Umbilical cord (tissue), 2 donors: ENCODE data around the gene RAB3IL1. TPM values are rescaled to one million over a fixed set of nuclear protein-coding genes. Genes with fewer than 3 reads are reported as not detected.
"Not testable (repeated sequence)": the region's sequence is repeated elsewhere in the genome, so short reads cannot be mapped to it uniquely, and the experiment has no call there.

ENCODE experiments used
- DNase-seq: peaks from one replicate; pipeline ENCODE4 v3.0.0-alpha.2; 2015; ENCODE audit warnings: low spot score
- total RNA-seq: library from RNA; depleted of rRNA; stranded (reverse); fragments of >200 nt; gene quantifications from one replicate; pipeline ENCODE4 v1.2.3, GENCODE V29; 2014; ENCODE audit warnings: low replicate concordance; ENCODE audit not compliant: insufficient read depth

RAB3IL1 gene
- 10.1 TPM for total RNA-seq

GRCh38 chr11:61917334-61918109 is at the start of gene RAB3IL1:
TSS of gene RAB3IL1 (minus strand) at chr11:61917566. CDS start at chr11:61917367, 199 bp downstream.
- peak; percentile 71 for DNase-seq

GRCh38 chr11:61966734-61967115 is 49.4 kb upstream of the RAB3IL1 start:
- peak; percentile 55 for DNase-seq

GRCh38 chr11:61964666-61965271 is 47.4 kb upstream of the RAB3IL1 start:
- DNase-seq, result not testable (repeated sequence)

GRCh38 chr11:61964058-61964665 is 46.8 kb upstream of the RAB3IL1 start:
- DNase-seq, result no peak

- DNase-seq, result peak; percentile 43
These were observed 46.1 kb upstream of the RAB3IL1 start for GRCh38 chr11:61963282-61964057.

GRCh38 chr11:61963016-61963281 is 45.6 kb upstream of the RAB3IL1 start:
- DNase-seq, result no peak

GRCh38 chr11:61962213-61963015 is 45.0 kb upstream of the RAB3IL1 start:
- no peak for DNase-seq

GRCh38 chr11:61961570-61962212 is 44.3 kb upstream of the RAB3IL1 start:
- DNase-seq, result no peak

- DNase-seq, result no peak
These were observed 43.2 kb upstream of the RAB3IL1 start for GRCh38 chr11:61960532-61960931.

GRCh38 chr11:61959678-61960077 is 42.3 kb upstream of the RAB3IL1 start:
- DNase-seq, result no peak

- DNase-seq, result no peak
These were observed 41.7 kb upstream of the RAB3IL1 start for GRCh38 chr11:61959114-61959513.

- DNase-seq, result no peak
These were observed 41.2 kb upstream of the RAB3IL1 start for GRCh38 chr11:61958590-61958989.

GRCh38 chr11:61957021-61957770 is 39.8 kb upstream of the RAB3IL1 start:
- DNase-seq, result no peak

GRCh38 chr11:61956191-61957020 is 39.0 kb upstream of the RAB3IL1 start:
- no peak for DNase-seq

- DNase-seq, result no peak
These were observed 38.2 kb upstream of the RAB3IL1 start for GRCh38 chr11:61955422-61956135.

- peak; percentile 85 for DNase-seq
These were observed 37.6 kb upstream of the RAB3IL1 start for GRCh38 chr11:61954851-61955421.

GRCh38 chr11:61954106-61954850 is 36.9 kb upstream of the RAB3IL1 start:
- no peak for DNase-seq
